GM21528 (cell line): ENCODE data around the gene TK1.
"Not testable (repeated sequence)": the region's sequence is repeated elsewhere in the genome, so short reads cannot be mapped to it uniquely, and the experiment has no call there.

Experiments
- ATAC-seq: cut with Tn5 transposase; IDR thresholded peaks from one replicate; pipeline ENCODE4 v1.9.1; 2021; ENCODE audit warnings: mild to moderate bottlenecking, moderate library complexity; ENCODE audit not compliant: unreplicated experiment, low FRiP score

The TK1 gene

DNA sequence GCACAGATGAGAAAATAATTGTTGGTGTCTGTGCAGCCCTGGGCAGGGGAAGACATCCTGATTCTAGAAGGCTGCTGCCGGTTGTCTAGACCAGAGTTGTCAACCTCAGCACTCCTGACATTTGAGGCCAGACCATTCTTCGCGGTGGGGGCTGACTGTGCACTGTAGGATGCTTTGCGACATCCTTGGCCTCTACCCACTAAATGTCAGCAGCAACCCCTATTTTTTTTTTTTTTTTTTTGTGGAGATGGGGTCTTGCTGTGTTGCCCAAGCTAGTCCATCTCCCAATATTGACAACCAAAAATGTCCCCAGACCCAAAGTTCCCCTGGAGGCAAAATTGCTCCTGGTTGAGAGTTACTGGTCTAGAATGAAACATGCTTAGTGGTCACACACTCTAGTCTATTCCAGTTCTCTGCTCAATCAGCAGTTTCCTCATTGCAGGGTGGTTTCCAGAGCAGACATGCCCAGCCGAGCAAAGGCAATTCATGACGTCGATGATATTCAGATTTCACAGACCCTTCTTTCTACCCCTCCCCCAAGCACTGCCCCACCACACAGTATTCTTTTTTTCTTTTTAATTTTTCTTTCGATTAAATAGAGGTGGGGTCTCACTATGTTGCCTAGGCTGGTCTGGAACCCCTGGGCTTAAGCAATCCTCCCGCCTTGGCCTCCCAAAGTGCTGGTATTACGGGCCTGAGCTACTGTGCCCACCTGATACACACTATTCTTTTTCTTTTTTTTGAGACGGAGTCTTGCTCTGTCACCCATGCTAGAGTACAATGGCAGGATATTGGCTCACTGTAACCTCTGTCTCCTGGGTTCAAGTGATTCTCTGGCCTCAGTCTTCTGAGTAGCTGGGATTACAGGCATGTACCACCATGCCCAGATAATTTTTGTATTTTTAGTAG lies 31.7 kb downstream of the TK1 start:
- ATAC-seq, result peak; percentile 47

DNA sequence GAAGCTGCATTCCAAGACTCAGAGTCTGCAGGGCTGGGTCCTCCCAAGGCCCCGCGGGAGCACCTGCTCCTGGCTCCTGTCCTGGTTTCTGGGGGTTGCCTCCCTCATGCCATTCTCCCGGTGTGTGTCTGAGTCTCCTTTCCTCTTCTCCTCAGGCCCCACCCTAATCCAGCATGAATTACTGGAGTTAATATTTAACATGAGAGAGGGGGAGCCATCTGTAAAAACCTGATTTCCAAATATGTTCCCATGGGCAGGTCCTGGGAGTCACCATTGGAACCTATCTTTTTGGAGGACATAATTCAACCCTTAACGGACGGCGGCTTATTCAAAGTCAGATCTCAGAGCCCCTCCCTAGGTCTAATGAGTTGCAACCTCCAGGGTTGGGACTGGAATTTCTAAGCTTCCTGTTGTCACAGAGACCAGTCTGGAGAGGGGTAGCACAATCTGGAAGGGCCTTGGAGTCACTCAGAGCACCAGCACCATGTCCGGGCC lies 35.3 kb downstream of the TK1 start:
- ATAC-seq, result no peak

DNA sequence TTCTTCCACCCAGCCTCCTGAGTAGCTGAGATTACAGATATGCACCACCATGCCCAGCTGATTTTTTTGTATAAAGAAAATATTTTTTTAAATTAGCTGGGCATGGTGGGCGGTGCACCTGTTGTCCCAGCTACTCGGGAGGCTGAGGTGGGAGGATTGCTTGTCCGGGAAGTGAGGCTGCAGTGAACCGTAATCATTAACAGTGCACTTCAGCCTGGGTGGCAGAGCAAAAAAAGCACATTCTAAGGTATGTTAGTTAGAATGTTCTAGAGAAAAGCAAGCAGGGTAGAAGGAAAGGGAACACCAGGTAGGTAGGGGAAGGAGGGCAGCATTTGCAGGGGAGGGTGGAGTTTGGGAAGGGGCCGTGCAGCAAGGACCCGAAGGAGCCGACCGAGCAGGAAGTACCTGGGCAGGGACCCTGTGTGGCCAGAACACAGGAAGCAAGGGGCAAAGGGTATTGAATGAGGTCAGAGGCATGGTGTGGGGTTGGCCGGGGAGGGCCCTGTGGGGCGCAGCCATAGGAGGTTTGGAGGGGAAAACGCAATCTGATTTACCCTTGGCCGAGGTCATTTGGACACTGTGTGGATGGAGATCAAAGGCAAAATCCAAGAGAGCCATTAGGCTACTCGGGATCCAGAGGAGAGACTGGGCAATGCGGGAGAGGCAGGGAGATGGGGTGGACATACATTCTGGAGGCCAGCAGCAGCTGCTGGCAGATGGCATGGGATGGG lies 38.4 kb downstream of the TK1 start:
- ATAC-seq, result no peak

DNA sequence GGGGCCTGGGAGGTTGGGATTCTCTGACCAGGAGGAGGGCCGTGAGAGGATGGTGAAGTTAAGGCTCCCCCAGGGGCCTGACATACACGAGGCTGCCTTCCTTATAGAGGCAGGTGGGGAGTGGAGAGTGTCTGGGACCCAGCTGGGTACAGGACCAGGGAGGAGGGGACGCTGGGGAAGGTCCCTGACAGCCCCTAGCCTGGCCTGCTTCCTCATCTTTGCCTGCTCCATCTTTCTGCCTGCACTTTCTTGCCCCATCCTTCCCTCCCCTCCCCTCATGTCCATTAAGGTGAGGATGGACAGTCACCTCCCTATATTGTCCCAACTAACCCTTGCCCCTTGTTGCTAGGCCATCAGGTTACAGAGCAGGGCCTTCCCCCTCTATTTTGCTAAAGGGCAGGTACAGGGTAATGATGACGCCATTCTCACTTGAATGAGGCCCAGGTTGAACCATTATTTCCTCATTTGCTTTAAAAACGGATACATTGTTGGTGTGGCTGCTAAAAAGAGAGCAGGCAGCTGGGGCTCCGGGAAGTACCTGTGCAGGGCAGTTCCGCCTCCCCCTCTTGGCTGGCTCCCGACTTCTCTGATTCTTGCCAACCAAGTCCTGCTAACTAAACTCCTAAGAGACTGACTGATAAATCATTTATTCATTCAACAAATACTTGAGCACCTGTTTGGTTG lies 39.4 kb downstream of the TK1 start:
- no peak for ATAC-seq

DNA sequence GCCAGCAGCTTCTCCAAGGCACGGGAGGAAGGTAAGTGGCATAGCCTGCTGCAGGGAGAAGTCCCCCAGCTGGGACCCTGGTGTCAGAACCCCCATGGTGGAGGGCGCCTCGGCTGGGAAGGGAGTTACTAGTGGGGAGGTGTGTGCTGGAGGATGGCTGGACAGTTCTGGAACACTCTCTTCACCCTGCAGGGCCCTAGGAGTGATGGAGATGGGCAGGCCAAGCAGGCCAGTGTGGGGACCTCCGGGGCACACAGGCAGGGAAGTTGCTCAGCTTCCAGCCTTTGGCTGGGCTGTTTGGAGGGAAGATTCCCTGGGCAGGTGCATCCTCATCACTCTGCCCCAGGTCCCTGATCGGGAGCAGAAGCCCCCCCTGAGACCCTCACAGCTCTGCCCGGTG lies 40.0 kb downstream of the TK1 start:
- ATAC-seq, result no peak

DNA sequence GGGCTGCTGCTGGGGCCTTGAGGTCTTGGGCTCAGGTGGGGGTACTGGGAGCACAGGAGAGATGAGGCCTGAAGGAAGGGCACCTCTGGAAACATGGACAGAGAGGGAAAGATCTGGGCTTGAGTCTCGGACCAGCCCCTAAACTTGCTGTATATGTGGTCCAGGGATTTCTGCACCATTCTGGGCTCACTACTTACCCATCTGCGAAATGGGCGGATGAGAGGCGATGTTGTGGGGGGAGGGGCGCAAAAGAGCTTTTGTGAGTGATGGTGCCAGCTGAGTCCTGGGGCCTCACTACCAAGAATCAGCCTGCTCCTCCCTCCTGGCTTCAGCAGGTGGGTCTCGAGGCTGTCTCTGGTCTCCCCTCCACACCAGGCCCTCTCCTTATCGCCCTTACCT lies 40.4 kb downstream of the TK1 start:
- ATAC-seq, result no peak

DNA sequence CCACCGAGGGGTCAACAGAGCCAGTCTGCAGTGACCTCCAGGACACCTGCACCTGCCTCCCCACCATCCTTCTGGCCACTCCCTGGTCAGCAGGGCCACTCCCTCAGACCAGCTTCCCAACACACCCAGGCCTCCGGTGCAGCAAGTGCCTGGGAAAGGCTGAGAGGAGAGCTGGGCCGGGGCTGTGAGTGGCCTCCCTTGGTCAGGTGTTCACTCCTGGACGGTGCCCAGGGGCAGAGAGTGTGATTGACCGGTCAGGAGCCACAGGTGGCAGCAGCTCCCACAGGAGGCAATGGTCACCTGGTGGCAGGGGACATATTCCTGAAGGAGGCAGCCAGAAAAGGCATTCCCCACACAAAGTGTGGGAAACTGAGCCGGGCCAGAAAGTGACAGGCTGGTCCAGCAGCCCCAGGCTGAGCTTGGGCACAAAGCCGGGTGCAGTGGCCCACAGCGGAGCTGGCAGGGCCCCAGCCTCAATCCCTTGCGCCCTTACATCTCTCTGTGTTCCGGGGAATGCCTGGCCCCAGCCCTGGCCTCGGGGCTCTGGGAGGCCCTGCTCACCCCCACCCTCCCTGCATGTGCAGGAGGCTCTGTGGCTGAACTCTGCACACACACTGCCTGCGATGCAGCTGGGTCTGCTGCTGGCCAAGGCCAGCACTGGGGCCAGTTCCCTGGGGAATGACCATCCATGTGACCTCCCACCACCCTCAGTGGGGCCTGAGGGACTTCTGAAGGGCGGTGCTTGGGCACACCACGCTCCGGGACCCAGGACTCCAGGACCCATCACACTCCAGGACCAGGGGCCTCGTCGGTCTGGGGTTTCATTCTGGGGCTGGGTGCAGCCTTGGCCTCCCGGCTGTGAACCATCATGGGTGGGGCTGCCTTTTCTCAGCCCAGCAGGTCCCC lies 41.9 kb downstream of the TK1 start:
- no peak for ATAC-seq

DNA sequence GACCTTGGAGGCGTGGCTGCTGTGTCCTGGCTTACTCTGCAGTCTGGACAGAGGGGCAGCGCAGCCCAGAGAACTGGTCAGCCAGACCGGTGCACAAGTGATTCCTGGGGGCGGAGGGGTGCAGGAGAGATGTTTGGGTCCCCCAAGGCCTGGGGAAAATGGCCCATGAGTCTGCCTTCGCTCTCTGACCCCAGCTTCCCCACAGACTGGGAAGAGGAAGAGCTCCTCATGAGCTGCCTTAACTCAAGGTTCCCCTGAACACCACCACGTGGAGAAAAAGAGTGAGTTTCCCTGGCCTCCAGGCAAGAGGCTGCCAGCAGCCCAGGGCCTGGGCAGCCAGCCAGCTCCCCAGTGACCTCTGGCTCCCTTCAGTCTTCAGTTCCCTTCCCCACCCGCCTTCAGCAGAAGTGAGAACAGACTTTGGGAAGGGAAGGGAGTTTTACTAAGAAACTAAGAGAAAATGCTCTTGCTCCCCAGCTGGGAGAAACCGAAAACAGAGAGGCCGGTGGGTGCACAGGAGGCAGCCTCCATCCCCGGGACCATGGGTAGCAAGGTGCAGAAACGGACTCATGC lies 42.6 kb downstream of the TK1 start:
- ATAC-seq, result no peak

DNA sequence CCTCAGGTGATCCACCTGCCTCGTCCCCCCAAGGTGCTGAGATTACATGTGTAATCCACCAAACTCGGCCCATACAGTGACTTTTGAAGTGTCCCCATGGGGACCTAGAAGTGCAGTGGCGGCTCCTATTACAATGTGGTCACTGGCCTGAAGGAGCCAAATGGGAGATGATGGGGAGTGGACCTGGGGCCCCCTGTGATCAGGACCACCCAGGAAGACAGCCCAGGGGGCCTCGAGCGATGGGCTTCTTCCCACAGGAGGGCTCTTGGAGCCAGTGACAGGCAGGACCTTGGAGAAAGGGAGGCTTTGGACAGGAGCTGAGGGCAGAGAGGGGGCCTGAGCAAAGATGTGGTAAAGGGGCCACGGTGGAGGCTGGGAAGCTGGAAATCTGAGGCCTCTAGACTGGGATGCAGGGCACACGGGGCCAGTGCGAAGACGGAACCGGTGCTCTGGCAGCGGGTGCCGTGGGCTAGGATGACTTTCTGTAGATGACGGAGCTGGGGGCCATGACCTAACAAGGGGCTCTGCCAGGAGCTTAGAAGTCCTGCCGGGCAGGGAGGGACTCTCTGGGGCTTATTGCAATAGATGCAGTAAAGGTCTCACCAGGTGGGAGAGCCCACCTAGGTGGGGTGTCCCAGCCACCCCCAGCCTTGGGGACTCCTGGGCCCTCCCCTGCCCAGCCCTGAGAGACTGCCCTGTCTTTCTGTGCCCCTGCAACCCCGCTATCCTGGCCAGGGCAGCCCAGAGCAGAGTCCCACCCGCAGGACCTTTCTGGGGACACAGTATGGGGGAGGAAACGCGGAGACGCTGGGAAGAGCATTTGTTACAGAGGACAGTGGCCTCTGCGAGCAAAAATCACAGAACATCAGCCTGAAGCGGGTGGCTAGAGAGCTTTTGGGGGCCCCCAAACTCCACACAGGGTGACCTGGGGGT lies 43.4 kb downstream of the TK1 start:
- no peak for ATAC-seq

DNA sequence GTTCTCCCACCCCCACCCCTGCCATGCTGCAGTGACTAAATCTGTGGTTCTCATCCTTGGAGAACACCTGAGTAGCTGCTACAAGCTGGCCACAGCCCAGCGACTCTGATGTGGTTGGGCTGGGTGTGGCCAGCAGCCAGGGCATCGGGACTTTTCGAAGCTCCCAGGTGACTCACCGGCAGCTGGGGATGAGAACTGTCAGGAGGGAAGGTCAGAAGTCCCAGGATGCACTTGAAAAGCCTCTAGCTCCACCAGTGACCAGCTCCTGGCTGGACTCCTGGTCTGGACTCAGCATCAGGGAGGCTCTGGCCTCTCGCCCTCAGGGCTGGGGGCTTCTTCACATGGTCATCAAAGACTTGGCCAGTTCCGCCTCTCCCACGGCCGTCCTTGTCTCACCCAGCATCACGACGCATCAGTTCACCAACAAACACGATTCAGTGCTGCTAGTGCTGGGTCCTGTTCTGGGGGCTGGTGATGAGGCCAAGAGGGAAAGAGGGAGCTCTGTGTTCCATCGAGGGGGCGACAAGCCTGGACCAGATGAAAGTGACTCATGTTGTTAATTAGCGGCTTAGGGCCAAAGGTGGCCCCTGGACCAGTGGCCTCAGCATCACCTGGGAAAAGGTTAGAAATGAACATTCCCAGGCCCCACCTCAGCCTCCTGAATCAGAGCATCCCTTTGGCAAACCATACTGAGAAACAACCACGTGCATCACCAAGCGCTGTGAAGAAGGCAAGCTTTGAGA lies 44.6 kb downstream of the TK1 start:
- no peak for ATAC-seq

DNA sequence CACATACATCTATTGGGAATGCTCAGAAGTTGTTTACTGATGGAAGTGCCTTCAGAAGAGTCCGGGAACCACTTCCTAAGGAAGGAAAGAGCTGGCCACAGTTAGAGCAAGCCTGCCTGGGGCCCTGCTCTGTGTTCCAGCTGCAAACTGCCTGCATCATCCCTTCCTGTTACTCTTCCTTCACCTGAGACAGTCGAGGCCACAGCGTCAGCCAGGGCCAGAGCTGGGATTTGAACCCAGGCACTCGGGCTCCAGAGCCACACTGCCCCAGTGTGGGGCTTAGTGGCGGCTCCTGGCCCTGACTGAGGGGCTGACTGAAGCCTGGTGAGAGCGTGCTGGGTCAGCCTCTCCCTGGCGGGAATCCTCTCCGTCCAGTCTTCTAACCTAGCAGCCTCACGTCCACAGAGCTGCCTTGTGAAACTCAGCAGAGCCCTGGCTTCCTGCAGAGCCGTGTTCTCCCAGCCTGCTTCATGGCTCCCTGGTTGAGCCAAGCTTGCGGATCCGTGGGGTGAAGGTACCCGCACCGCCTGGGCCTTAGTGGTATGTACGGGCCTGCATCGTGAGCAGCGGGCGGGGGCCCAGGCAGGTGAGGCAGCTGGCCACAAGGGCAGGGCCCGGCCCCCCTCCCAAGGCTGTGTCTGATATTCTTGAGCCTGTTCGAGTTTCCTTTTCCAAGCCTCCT lies 45.3 kb downstream of the TK1 start:
- ATAC-seq, result no peak

DNA sequence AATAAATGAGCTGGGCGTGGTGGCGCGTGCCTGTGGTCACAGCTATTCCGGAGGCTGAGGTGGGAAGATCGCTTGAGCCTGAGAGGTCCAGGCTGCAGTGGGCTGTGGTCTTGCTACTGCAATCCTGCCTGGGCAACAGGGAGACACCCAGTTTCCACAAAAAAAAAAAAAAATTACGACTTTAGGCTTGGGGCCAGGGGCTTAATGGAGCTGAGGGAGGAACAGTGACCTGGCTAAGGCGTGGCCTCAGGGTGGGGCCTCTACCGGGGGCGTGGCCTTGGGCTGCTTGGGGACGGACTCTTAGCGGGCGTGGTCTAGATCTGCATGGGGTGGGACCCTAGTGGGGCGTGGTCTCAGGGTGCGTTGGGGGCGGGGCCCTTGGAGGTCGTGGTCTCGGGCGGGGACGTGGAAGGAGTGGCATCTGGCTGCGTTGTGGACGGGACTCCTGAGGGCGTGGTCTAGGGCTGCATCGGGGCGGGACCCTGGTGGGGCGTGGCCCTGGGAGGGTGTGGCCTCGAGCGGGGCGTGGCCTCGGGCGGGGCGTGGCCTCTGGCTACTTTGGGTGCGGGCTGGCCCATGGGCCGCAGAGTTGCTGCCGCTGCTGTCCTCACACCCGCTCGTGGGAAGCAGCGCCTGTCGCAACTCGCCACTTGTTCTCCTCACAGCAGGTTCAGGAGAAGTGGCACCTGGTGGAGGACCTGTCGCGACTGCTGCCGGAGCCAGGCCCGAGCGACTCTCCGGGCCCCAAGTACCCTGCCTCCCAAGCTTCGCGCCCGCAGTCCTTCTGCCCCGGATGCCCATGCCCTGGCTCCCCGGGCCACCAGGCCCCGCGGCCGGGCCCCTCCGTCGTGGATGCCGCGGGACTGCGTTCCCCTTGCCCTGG lies 46.4 kb downstream of the TK1 start:
- peak; percentile 77 for ATAC-seq

DNA sequence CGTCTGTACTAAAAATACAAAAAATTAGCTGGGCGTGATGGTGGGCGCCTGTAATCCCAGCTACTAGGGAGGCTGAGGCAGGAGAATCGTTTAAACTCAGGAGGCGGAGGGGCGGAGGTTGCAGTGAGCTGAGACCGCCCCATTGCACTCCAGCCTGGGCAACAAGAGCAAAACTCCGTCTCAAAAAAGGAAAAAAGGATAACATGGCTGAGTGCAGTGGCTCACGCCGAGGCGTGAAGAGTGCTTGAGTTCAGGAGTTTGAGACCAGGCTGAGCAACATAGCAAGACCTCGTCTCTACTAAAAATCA lies 47.0 kb downstream of the TK1 start:
- not testable (repeated sequence) for ATAC-seq

DNA sequence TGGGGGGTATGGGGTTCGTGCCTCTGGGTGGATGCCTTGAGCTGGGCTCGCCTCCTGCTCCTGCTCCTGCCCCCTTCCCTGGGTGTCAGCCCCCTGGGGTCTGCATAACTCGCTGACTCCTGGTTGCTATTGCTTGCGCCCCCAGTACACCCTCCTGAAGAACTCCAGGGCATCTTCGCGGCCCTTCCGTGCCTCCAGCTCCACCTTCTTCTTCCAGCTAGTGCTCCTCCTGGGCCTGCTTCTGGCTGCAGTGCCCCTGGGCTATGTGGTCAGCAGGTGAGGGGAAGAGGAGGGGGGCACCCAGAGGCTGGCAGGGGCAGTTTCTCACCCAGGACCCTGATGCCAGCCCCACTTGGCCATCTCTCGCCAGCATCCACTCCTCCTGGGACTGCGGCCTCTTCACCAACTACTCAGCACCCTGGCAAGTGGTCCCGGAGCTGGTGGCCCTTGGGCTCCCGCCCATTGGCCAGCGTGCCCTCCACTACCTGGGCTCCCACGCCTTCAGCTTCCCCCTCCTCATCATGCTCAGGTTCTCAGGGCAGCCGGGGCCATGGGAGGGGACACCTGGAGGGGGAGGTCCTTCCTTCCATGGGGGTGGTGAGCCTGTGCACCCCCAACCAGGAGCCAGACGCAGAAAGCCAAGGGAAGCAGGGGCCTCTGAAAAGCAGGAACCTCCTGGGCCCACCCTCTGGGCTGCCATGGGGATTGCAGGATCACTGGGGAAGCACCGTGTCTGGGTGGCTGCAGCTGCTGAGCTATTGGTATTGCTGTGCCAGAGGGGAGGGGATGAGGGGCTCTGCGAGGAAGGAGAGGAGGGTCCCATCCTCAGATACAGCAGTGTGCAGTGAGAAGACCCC lies 48.4 kb downstream of the TK1 start:
- ATAC-seq, result no peak

DNA sequence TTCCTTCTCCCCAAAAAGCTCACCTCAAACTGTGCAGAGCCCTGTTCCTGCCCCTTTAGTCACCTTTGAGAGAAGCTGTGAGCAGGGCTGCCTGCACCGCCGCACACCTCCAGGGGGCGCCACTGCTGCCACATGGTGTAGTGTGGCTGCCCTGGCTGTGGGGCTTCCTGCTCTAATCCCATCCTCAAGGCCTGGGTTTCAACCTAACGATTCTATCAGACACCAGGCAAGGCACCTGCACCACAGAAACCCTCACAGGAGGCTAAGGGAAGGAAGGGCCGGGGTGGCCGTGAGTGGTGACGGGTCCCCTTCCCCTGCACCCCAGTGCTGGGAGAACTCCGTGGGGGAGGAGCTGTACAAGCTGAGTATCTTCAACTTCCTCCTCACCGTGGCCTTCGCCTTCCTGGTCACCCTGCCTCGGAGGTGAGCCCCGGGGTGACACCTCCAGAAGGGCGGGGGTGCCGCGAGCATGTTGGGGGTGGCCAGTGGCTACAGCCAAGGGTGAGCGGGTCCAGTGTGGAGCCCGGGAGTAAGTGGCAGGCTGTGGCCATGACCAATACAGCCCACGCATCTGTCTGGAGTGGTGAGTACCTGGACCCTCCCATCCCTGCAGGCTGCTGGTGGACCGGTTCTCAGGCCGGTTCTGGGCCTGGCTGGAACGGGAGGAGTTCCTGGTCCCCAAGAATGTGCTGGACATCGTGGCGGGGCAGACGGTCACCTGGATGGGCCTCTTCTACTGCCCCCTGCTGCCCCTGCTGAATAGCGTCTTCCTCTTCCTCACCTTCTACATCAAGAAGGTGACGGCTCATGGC lies 49.3 kb downstream of the TK1 start:
- ATAC-seq, result no peak
